Bronchial epithelial cell (primary cell): Measurements from ENCODE around the gene TBL1X. TPM values are rescaled to one million over a fixed set of nuclear protein-coding genes. Genes with fewer than 3 reads are reported as not detected.
"Not testable (repeated sequence)": the region's sequence is repeated elsewhere in the genome, so short reads cannot be mapped to it uniquely, and the experiment has no call there.

Source experiments
- DNase-seq: peaks from one replicate; pipeline ENCODE4 v3.0.0-alpha.2; 2010; ENCODE audit warnings: low read depth
- FAIRE-seq: peaks from 2 replicates; lab custom pipeline; 2011; peaks lifted over from hg19 to GRCh38; lab: Jason Lieb, UNC
- H3K27me3 ChIP-seq: 2 replicates; pipeline ENCODE4 v1.5.1; 2011; ENCODE audit warnings: low read length; ENCODE audit not compliant: control insufficient read depth, insufficient read depth
- H3K36me3 ChIP-seq: 2 replicates; pipeline ENCODE4 v1.5.1; 2011; ENCODE audit warnings: low read length; ENCODE audit not compliant: control insufficient read depth, insufficient read depth
- H3K4me3 ChIP-seq: 2 replicates; pipeline ENCODE4 v1.5.1; 2011; ENCODE audit warnings: mild to moderate bottlenecking, low read depth, low read length, control low read depth
- total RNA-seq: library from RNA; depleted of rRNA; stranded (reverse); fragments of >200 nt; gene quantifications from 2 replicates; pipeline ENCODE4 v1.2.1, GENCODE V29; 2014
- TF ChIP-seq, protein P1 (sequence below): IDR thresholded peaks from 2 replicates; pipeline ENCODE4 v1.5.1; 2011; ENCODE audit warnings: mild to moderate bottlenecking, moderate library complexity, low read length, control low read depth, inconsistent platforms; ENCODE audit not compliant: insufficient read depth, severe bottlenecking

Gene TBL1X
- total RNA-seq, 1 donor from 2014 or later = 14.2 TPM

DNA sequence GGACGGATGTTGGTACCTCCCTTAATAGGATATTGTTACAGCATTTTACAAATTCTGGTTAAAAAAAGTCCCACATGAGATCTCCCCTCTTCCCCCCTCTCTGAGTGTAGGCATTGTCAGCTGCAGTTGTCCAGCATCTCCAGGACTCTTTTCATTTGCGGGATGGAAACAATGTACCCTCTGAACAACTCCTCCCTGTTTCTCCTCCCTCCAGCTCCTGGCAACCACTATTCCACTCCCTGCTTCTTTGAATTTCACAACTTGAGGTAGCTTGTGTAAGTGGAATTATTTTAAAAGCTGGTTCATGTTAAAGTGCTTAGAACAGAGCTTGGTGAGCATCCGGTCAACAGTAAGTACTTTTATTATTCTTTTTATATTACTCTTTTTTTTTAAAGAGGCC lies 69.8 kb downstream of the TBL1X start:
- Histone ChIP-seq H3K27me3 (no peaks in the 10 kb centered on the region), H3K36me3 (no peaks in the 10 kb centered on the region), H3K4me3 (no peak overlapping the region)
- TF ChIP-seq, protein P1, sequence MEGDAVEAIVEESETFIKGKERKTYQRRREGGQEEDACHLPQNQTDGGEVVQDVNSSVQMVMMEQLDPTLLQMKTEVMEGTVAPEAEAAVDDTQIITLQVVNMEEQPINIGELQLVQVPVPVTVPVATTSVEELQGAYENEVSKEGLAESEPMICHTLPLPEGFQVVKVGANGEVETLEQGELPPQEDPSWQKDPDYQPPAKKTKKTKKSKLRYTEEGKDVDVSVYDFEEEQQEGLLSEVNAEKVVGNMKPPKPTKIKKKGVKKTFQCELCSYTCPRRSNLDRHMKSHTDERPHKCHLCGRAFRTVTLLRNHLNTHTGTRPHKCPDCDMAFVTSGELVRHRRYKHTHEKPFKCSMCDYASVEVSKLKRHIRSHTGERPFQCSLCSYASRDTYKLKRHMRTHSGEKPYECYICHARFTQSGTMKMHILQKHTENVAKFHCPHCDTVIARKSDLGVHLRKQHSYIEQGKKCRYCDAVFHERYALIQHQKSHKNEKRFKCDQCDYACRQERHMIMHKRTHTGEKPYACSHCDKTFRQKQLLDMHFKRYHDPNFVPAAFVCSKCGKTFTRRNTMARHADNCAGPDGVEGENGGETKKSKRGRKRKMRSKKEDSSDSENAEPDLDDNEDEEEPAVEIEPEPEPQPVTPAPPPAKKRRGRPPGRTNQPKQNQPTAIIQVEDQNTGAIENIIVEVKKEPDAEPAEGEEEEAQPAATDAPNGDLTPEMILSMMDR = no peak
- FAIRE-seq (no peak), DNase-seq (no peak)

DNA sequence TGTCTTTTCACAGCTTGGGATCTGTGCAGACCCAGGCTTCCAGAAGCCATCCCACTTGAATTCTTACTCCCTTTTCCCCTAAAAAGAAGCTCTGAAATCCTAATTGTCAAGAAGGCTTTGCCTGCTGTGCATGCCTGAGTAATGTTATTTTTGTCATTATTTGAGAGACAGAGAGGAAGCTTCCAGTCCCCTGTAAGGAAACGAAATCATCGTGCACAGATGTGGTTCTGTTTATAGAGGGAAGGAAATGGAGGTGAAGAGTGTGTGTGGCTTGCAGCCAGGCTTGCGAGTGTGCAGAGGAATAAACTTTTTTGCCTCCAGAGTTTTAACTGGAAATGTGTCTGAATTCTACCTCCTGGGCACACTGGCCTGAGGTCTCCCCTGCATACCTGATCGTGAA lies 70.2 kb downstream of the TBL1X start:
- no peak for DNase-seq
- Histone ChIP-seq H3K36me3 (no peaks in the 10 kb centered on the region), H3K27me3 (no peaks in the 10 kb centered on the region), H3K4me3 (no peak overlapping the region)
- FAIRE-seq = no peak
- TF ChIP-seq, protein P1 = no peak

DNA sequence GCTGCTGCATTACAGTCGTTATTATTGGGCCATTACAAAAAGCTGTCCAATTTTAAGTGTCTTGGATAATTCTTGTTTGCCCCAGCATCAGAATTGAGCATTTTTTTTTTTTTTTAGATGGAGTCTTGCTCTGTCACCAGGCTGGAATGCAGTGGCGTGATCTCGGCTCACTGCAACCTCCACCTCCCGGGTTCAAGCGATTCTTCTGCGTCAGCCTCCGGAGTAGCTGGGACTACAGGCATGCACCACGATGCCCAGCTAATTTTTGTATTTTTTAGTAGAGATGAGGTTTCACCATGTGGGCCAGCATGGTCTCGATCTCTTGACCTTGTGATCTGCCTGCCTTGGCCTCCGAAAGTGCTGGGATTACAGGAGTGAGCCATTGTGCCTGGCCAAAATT lies 71.3 kb downstream of the TBL1X start:
- not testable (repeated sequence) for DNase-seq, FAIRE-seq, H3K27me3 ChIP-seq, H3K36me3 ChIP-seq, H3K4me3 ChIP-seq

DNA sequence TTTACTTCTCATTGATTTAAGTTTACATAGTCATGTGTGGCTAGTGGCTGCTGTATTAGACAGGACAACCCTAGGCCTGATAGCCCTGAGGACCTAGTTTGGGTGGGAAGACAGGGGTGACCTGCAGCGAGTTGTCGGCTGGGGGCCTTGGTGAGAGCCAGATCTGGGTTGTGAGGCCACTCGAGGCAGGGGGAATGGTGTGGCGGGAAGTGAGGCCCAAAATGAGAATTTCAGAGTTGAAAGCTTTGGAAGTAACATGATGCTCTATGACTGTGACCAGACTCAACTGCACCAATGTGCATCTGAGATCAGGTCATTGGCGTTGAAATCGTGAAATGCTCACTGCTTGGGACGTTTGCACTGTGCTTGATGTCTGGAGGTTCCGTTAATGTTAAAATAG lies 72.9 kb downstream of the TBL1X start:
- no peaks in the 10 kb centered on the region for H3K27me3 ChIP-seq
- no peak for DNase-seq
- no peaks in the 10 kb centered on the region for H3K36me3 ChIP-seq
- FAIRE-seq = no peak
- TF ChIP-seq, protein P1 = no peak
- H3K4me3 ChIP-seq = no peak overlapping the region

DNA sequence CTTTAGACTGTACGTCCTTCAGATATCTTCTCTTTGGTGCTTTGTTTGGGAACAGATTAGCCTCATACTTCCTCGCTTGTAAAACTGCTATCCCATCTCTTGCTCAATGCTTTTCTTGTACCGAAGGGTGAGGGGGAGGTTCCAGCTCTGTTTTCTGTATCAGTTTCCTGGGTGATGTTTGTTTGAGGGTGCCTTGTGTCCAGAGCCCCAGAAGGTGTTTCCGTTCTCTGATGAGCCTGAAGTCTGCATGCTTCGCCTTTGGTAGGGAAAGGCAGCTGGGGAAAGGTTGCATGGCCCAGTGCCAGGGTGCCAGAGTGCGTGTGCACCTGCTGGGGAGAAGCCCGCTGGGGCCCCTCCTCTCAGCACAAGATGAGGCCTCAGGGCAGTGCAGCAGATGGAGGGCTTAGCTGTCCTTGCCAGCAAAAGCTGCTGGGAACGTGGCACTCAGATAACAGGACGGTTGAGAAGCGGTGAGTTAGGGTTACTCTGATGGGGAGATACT lies 73.7 kb downstream of the TBL1X start:
- Histone ChIP-seq H3K27me3 (no peaks in the 10 kb centered on the region), H3K36me3 (no peaks in the 10 kb centered on the region), H3K4me3 (no peak overlapping the region)
- FAIRE-seq = no peak
- no peak for DNase-seq
- TF ChIP-seq, protein P1 = no peak

DNA sequence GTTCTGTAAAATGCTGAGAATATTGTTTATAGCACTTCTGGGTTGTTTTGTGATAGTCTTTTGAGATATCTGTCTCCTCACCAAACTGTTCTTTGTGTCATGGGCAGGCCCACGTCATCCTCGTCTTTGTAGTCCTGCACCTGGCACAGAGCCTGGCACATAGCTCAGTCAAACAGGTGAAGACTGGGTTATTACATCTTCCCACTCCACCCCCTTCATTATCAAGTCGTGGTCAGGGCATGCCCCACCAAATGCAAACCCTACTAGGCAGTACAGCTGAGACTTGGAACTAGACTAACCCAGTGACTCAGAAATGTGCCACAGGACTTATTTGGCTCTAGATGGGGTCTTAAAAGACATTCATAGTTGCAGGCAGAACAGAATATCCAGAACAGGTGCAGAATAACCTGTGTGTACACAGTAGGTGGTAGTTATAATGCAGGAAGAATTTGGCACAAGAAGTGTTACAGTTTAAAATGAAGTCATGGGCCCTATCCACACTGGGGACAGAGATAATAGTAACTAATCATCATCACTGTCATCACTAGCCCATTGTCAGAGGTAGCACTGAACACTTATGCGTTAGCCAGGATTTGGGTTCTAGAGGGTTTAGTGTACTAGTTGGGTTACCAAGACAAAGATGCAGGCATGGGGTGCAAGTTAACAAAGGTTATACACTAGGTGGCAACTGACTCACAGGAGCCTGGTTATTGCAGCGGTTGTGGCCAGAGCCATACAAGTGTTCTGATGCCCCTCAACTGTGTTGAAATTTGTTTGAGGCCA lies 74.9 kb downstream of the TBL1X start:
- Histone ChIP-seq H3K27me3 (no peaks in the 10 kb centered on the region), H3K36me3 (no peaks in the 10 kb centered on the region), H3K4me3 (no peak overlapping the region)
- TF ChIP-seq, protein P1 = no peak
- FAIRE-seq = no peak
- DNase-seq = peak; percentile 0
